ENCODE data around the gene B3GLCT.
A peak's percentile ranks its signal among the peaks of the same experiment; 100 is the strongest.
"Not testable (repeated sequence)": the region's sequence is repeated elsewhere in the genome, so short reads cannot be mapped to it uniquely, and the experiment has no call there.

B3GLCT gene

GRCh38 chr13:31199849-31200636, at the start of gene B3GLCT:
TSS of gene B3GLCT (plus strand) at chr13:31199975. CDS start at chr13:31200085, 110 bp downstream.
- DNase-seq, result peak; percentile 83

GRCh38 chr13:31150315-31150985, 49.3 kb upstream of the B3GLCT start:
- DNase-seq, result no peak

- no peak for DNase-seq
These were observed 47.9 kb upstream of the B3GLCT start for GRCh38 chr13:31151837-31152236.

GRCh38 chr13:31154939-31155338, 44.8 kb upstream of the B3GLCT start:
- no peak for DNase-seq

- DNase-seq, result peak; percentile 31
These were observed 40.5 kb upstream of the B3GLCT start for GRCh38 chr13:31159306-31159705.

- DNase-seq, result peak; percentile 70
These were observed 38.8 kb upstream of the B3GLCT start for GRCh38 chr13:31160857-31161556.

- DNase-seq, result peak; percentile 99
These were observed 38.1 kb upstream of the B3GLCT start, which contains the start of gene HSPH1 for GRCh38 chr13:31161557-31162150. TSS of gene HSPH1 (minus strand) at chr13:31161904. CDS start at chr13:31161582, 322 bp downstream.

- peak; percentile 99 for DNase-seq
These were observed 37.4 kb upstream of the B3GLCT start for GRCh38 chr13:31162151-31163008.

GRCh38 chr13:31166591-31166990, 33.2 kb upstream of the B3GLCT start:
- DNase-seq, result no peak

GRCh38 chr13:31167490-31167889, 32.3 kb upstream of the B3GLCT start:
- no peak for DNase-seq

- DNase-seq, result no peak
These were observed 31.6 kb upstream of the B3GLCT start for GRCh38 chr13:31168166-31168565.

- no peak for DNase-seq
These were observed 31.0 kb upstream of the B3GLCT start for GRCh38 chr13:31168736-31169135.

GRCh38 chr13:31172001-31172400, 27.8 kb upstream of the B3GLCT start:
- DNase-seq, result no peak

GRCh38 chr13:31172535-31172934, 27.2 kb upstream of the B3GLCT start:
- no peak for DNase-seq

GRCh38 chr13:31174018-31174417, 25.8 kb upstream of the B3GLCT start:
- DNase-seq, result no peak

- DNase-seq, result no peak
These were observed 23.8 kb upstream of the B3GLCT start for GRCh38 chr13:31175847-31176532.

GRCh38 chr13:31177813-31178495, 21.8 kb upstream of the B3GLCT start:
- not testable (repeated sequence) for DNase-seq

GRCh38 chr13:31179241-31179640, 20.5 kb upstream of the B3GLCT start:
- no peak for DNase-seq

GRCh38 chr13:31179754-31180153, 20.0 kb upstream of the B3GLCT start:
- DNase-seq, result no peak

- no peak for DNase-seq
These were observed 16.8 kb upstream of the B3GLCT start for GRCh38 chr13:31182987-31183386.

- no peak for DNase-seq
These were observed 15.3 kb upstream of the B3GLCT start for GRCh38 chr13:31184451-31184850.
